Neural cell (in vitro differentiated cells): ENCODE results near the gene SGCE.

Experiments used
- CTCF ChIP-seq: fragments of 450-650 bp; IDR thresholded peaks from 2 replicates; pipeline ENCODE4 v1.5.1; 2014; ENCODE audit warnings: antibody characterized with exemption, mild to moderate bottlenecking, moderate library complexity; ENCODE audit not compliant: poor library complexity, severe bottlenecking
- EP300 ChIP-seq: fragments of 450-650 bp; conservative IDR thresholded peaks from 2 replicates; pipeline ENCODE4 v1.6.1; 2014; ENCODE audit warnings: antibody characterized with exemption, mild to moderate bottlenecking, moderate library complexity; ENCODE audit not compliant: poor library complexity, severe bottlenecking
- EZH2 ChIP-seq: fragments of 200-600, 300-800 bp; shearing (Covaris generic), sonication (generic); IDR thresholded peaks from 2 replicates; pipeline ENCODE4 v1.6.1; 2014; ENCODE audit warnings: antibody characterized with exemption, low read length, borderline replicate concordance, mild to moderate bottlenecking; ENCODE audit not compliant: insufficient read depth, poor library complexity, severe bottlenecking
- POLR2AphosphoS5 ChIP-seq: IDR thresholded peaks from 2 replicates; pipeline ENCODE4 v1.6.1; 2012
- RAD21 ChIP-seq: fragments of 450-650 bp; conservative IDR thresholded peaks from 2 replicates; pipeline ENCODE4 v1.6.1; 2014; ENCODE audit warnings: antibody characterized with exemption, mild to moderate bottlenecking, moderate library complexity
- REST ChIP-seq: IDR thresholded peaks from 2 replicates; pipeline ENCODE4 v1.6.1; 2012; ENCODE audit warnings: borderline replicate concordance
- SMC3 ChIP-seq: fragments of 450-650 bp; conservative IDR thresholded peaks from 2 replicates; pipeline ENCODE4 v1.6.1; 2014; ENCODE audit warnings: antibody characterized with exemption, mild to moderate bottlenecking, moderate library complexity; ENCODE audit not compliant: poor library complexity
- TAF1 ChIP-seq: IDR thresholded peaks from 2 replicates; pipeline ENCODE4 v1.6.1; 2012; ENCODE audit warnings: low read depth

GRCh38 chr7:94559972-94560371 lies 96.0 kb downstream of the SGCE start:
- TF ChIP-seq CTCF = no peak
- no peak for TF ChIP-seq EP300
- no peak for TF ChIP-seq POLR2AphosphoS5
- no peak for TF ChIP-seq RAD21
- no peak for TF ChIP-seq EZH2
- no peak for TF ChIP-seq REST
- no peak for TF ChIP-seq TAF1
- no peak for TF ChIP-seq SMC3
